ENCODE measurements around the gene ABLIM2.

The ABLIM2 gene

GRCh38 chr4:7955393-7955792 is 203.2 kb downstream of the ABLIM2 start (continued):
- TF ChIP-seq PATZ1 (CRISPR knock-in tag; IDR thresholded peaks at IDR 0.05; ENCODE audit: borderline replicate concordance): no peak

GRCh38 chr4:7952615-7953014 is 206.0 kb downstream of the ABLIM2 start:
- TF ChIP-seq TSHZ2 (CRISPR knock-in tag; IDR thresholded peaks at IDR 0.05) (no peak), POU6F1 (CRISPR knock-in tag; IDR thresholded peaks at IDR 0.05; ENCODE audit: borderline replicate concordance, low read depth) (no peak), ZNF8 (CRISPR knock-in tag; IDR thresholded peaks at IDR 0.05) (no peak), ZNF70 (CRISPR knock-in tag; IDR thresholded peaks at IDR 0.05) (no peak)
- ATAC-seq: no peak

- TF ChIP-seq CSRNP3 (CRISPR knock-in tag; IDR thresholded peaks at IDR 0.05) (no peak), SNAI2 (CRISPR knock-in tag; IDR thresholded peaks at IDR 0.05) (no peak), ZNF8 (CRISPR knock-in tag; IDR thresholded peaks at IDR 0.05) (no peak), CREB5 (CRISPR knock-in tag; IDR thresholded peaks at IDR 0.05; ENCODE audit: low read depth) (no peak), RARB (CRISPR knock-in tag; IDR thresholded peaks at IDR 0.05) (no peak), TOX (CRISPR knock-in tag; IDR thresholded peaks at IDR 0.05; ENCODE audit: borderline replicate concordance) (no peak), TCF4 (CRISPR knock-in tag; IDR thresholded peaks at IDR 0.05; ENCODE audit: borderline replicate concordance) (no peak), ZNF565 (CRISPR knock-in tag; conservative IDR thresholded peaks at IDR 0.05; ENCODE audit: low read depth) (no peak), GLIS3 (CRISPR knock-in tag; IDR thresholded peaks at IDR 0.05) (no peak), ZFP3 (CRISPR knock-in tag; IDR thresholded peaks at IDR 0.05) (no peak), BACH2 (CRISPR knock-in tag; IDR thresholded peaks at IDR 0.05; ENCODE audit: borderline replicate concordance) (no peak), PATZ1 (CRISPR knock-in tag; IDR thresholded peaks at IDR 0.05; ENCODE audit: borderline replicate concordance) (no peak), CSDC2 (CRISPR knock-in tag; IDR thresholded peaks at IDR 0.05) (no peak), TSHZ2 (CRISPR knock-in tag; IDR thresholded peaks at IDR 0.05) (no peak), PPARA (CRISPR knock-in tag; IDR thresholded peaks at IDR 0.05; ENCODE audit: borderline replicate concordance) (no peak), ISL1 (CRISPR knock-in tag; IDR thresholded peaks at IDR 0.05) (no peak), ZFP30 (CRISPR knock-in tag; IDR thresholded peaks at IDR 0.05) (no peak), ESRRG (CRISPR knock-in tag; IDR thresholded peaks at IDR 0.05) (no peak), ARNTL (CRISPR knock-in tag; IDR thresholded peaks at IDR 0.05; ENCODE audit: borderline replicate concordance, low read depth) (no peak)
- ATAC-seq: no peak
Measured at GRCh38 chr4:7950301-7951092, 208.1 kb downstream of the ABLIM2 start.

Measured in SK-N-SH treated with all-trans-retinoic acid at 6 μM for 48 hours (cell line).